ENCODE results near the gene ANKRD29.

DNA sequence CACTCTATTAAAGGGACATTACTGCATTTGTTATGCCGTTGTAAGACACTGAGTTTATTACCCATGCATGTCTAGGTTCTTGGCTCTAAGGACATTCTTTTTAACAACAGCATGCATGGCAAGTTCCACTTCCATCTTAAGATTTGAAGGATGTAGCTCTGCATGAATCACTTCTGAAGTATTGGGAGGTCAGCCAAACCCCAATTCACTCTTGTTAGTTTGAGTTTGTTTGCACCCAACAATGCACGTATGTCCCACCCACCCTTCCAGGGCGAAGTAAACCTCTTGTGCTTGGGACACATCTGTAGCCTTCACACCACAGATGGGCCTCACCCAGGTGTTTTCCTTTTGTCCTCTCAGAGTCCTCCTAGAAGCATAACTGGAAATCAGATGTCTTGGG lies 21.0 kb upstream of the ANKRD29 start:
- TF ChIP-seq POLR2AphosphoS5 (IDR thresholded peaks at IDR 0.05; ENCODE audit: control insufficient read depth, insufficient read depth, low read depth, low read length) (no peak), SRF (CRISPR knock-in tag; IDR thresholded peaks at IDR 0.05) (no peak), KDM5B (IDR thresholded peaks at IDR 0.05; ENCODE audit: insufficient replicate concordance, low read depth, low read length) (no peak), YY1 (IDR thresholded peaks at IDR 0.05; ENCODE audit: borderline replicate concordance in 1 of 3, control insufficient read depth in 1 of 3, extremely low read depth in 1 of 3, insufficient read depth in 3 of 3, insufficient read length in 1 of 3, insufficient replicate concordance in 2 of 3, low read depth in 1 of 3, low read length in 2 of 3) (no peak), EP300 (IDR thresholded peaks at IDR 0.05; ENCODE audit: low read length) (no peak), ZNF561 (CRISPR knock-in tag; conservative IDR thresholded peaks at IDR 0.05) (no peak), CHD2 (IDR thresholded peaks at IDR 0.05; ENCODE audit: low read depth, low read length) (no peak)
- TF ChIP-seq, protein P1, sequence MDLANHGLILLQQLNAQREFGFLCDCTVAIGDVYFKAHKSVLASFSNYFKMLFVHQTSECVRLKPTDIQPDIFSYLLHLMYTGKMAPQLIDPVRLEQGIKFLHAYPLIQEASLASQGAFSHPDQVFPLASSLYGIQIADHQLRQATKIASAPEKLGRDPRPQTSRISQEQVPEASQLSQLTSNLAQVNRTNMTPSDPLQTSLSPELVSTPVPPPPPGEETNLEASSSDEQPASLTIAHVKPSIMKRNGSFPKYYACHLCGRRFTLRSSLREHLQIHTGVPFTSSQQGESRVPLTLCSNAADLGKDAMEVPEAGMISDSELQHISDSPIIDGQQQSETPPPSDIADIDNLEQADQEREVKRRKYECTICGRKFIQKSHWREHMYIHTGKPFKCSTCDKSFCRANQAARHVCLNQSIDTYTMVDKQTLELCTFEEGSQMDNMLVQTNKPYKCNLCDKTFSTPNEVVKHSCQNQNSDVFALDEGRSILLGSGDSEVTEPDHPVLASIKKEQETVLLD (IDR thresholded peaks at IDR 0.05), result no peak
